ENCODE data around the gene MIXL1.

DNA sequence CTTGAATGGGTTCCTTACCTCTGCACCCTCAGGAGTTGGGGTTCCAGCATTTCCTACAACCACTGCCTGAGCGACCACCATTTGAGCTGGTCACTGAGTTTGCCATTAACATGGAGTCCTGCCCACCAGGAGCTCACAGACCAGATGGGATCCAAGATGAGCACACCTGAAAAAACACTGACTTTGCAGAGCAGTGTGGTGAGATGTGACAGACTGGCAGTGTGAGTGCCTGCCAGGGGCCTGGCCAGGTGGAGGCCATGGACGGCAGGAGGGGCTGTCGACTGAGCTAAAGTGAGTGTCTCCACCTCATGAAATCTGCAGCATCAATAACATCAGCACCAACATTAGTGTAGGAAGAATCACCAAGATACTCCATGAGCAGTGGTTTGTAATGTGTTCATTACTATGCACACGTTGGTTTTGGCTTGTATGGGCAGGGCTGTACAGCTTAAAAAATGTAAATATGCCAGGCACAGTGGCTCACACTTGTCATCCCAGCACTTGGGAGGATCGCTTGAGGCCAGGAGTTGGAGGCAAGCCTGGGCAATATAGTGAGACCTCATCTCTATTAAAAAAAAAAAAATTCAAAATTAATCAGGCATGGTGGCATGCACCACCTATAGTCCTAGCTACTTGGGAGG lies 12.2 kb upstream of the MIXL1 start:
- TF ChIP-seq, protein P1, sequence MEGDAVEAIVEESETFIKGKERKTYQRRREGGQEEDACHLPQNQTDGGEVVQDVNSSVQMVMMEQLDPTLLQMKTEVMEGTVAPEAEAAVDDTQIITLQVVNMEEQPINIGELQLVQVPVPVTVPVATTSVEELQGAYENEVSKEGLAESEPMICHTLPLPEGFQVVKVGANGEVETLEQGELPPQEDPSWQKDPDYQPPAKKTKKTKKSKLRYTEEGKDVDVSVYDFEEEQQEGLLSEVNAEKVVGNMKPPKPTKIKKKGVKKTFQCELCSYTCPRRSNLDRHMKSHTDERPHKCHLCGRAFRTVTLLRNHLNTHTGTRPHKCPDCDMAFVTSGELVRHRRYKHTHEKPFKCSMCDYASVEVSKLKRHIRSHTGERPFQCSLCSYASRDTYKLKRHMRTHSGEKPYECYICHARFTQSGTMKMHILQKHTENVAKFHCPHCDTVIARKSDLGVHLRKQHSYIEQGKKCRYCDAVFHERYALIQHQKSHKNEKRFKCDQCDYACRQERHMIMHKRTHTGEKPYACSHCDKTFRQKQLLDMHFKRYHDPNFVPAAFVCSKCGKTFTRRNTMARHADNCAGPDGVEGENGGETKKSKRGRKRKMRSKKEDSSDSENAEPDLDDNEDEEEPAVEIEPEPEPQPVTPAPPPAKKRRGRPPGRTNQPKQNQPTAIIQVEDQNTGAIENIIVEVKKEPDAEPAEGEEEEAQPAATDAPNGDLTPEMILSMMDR (IDR thresholded peaks at IDR 0.05) = no peak
- TF ChIP-seq POLR2A (IDR thresholded peaks at IDR 0.05) = no peak

Measured in body of pancreas (tissue), 4 donors.